Ectodermal cell (in vitro differentiated cells): ENCODE data around the gene PRLR.

Experiments
- H3K27ac ChIP-seq: 2 replicates; pipeline ENCODE4 v1.7.0; 2013; ENCODE audit warnings: mild to moderate bottlenecking, low read depth, low read length; ENCODE audit not compliant: insufficient read depth, poor library complexity, severe bottlenecking
- H3K27me3 ChIP-seq: 2 replicates; pipeline ENCODE4 v1.7.0; 2013; ENCODE audit warnings: mild to moderate bottlenecking, low read length; ENCODE audit not compliant: insufficient read depth, control insufficient read depth, poor library complexity, severe bottlenecking
- H3K36me3 ChIP-seq: one replicate; pipeline ENCODE4 v1.7.0; 2013; ENCODE audit warnings: low read length; ENCODE audit not compliant: control insufficient read depth, insufficient read depth
- H3K4me1 ChIP-seq: one replicate; pipeline ENCODE4 v1.7.0; 2013; ENCODE audit warnings: low read length; ENCODE audit not compliant: control insufficient read depth, insufficient read depth
- H3K4me3 ChIP-seq: 2 replicates; pipeline ENCODE4 v1.7.0; 2013; ENCODE audit warnings: low read depth, low read length, control low read depth; ENCODE audit not compliant: insufficient read depth
- H3K9me3 ChIP-seq: 2 replicates; pipeline ENCODE4 v1.7.0; 2013; ENCODE audit warnings: mild to moderate bottlenecking, low read length, moderate library complexity; ENCODE audit not compliant: control insufficient read depth
- WGBS, 2 experiments: methylation state at CpG; one replicate each; pipeline ENCODE4 v1.1.7; 2013; ENCODE audit warnings: missing lambda C conversion rate in 2 of 2; 5-methylcytosine and 5-hydroxymethylcytosine counted together

The PRLR gene

GRCh38 chr5:35050541-35051126 is 179.7 kb downstream of the PRLR start:
- 92 to 95% methylated on average over 3 of the region's 3 CpGs for WGBS, 2 experiments
- Histone ChIP-seq H3K9me3 (no peaks in the 10 kb centered on the region), H3K27ac (no peak overlapping the region)

GRCh38 chr5:35048910-35049309 is 181.4 kb downstream of the PRLR start:
- no peaks in the 10 kb centered on the region for H3K4me1 ChIP-seq
- H3K27ac ChIP-seq, result no peak overlapping the region
- H3K4me3 ChIP-seq, result no peak overlapping the region
- H3K36me3 ChIP-seq, result no peaks in the 10 kb centered on the region
- 90 to 92% methylated on average over 1 of the region's 1 CpG for WGBS, 2 experiments
- H3K9me3 ChIP-seq, result no peaks in the 10 kb centered on the region
- H3K27me3 ChIP-seq, result no peaks in the 10 kb centered on the region

More at GRCh38 chr5:35050541-35051126, 179.7 kb downstream of the PRLR start:
- no peaks in the 10 kb centered on the region for H3K36me3 ChIP-seq
- no peak overlapping the region for H3K4me3 ChIP-seq
- no peaks in the 10 kb centered on the region for H3K27me3 ChIP-seq
- no peaks in the 10 kb centered on the region for H3K4me1 ChIP-seq

GRCh38 chr5:35047785-35048404 is 182.4 kb downstream of the PRLR start, which contains the start of gene AGXT2:
TSS of gene AGXT2 (minus strand) at chr5:35047949. CDS start at chr5:35047892, 57 bp downstream.
- Histone ChIP-seq H3K36me3 (no peaks in the 10 kb centered on the region), H3K4me1 (no peaks in the 10 kb centered on the region), H3K4me3 (no peak within 1 kb of the TSS), H3K27me3 (no peaks in the 10 kb centered on the region), H3K9me3 (no peaks in the 10 kb centered on the region), H3K27ac (no peak within 1 kb of the TSS)
- WGBS, 2 experiments, result 92 to 93% methylated on average over 8 of the region's 8 CpGs

- Histone ChIP-seq H3K4me1 (no peaks in the 10 kb centered on the region), H3K9me3 (no peaks in the 10 kb centered on the region), H3K36me3 (no peaks in the 10 kb centered on the region), H3K4me3 (no peak overlapping the region), H3K27ac (no peak overlapping the region), H3K27me3 (no peaks in the 10 kb centered on the region)
- 85 to 96% methylated on average over 4 of the region's 4 CpGs for WGBS, 2 experiments
Observed at GRCh38 chr5:35046774-35047173, 183.5 kb downstream of the PRLR start.

- Histone ChIP-seq H3K27me3 (no peaks in the 10 kb centered on the region), H3K4me1 (no peaks in the 10 kb centered on the region)
- 82 to 86% methylated on average over 1 of the region's 1 CpG for WGBS, 2 experiments
Observed at GRCh38 chr5:35045280-35045679, 185.0 kb downstream of the PRLR start.

GRCh38 chr5:35044649-35045048 is 185.6 kb downstream of the PRLR start:
- WGBS, 2 experiments, result 81 to 83% methylated on average over 4 of the region's 4 CpGs
- Histone ChIP-seq H3K27ac (no peak overlapping the region), H3K27me3 (no peaks in the 10 kb centered on the region), H3K36me3 (no peaks in the 10 kb centered on the region), H3K9me3 (no peaks in the 10 kb centered on the region), H3K4me3 (no peak overlapping the region), H3K4me1 (no peaks in the 10 kb centered on the region)

More at GRCh38 chr5:35045280-35045679, 185.0 kb downstream of the PRLR start:
- Histone ChIP-seq H3K27ac (no peak overlapping the region), H3K4me3 (no peak overlapping the region), H3K9me3 (no peaks in the 10 kb centered on the region), H3K36me3 (no peaks in the 10 kb centered on the region)

GRCh38 chr5:35042781-35043180 is 187.5 kb downstream of the PRLR start:
- 75 to 83% methylated on average over 4 of the region's 4 CpGs for WGBS, 2 experiments
- no peak overlapping the region for H3K27ac ChIP-seq
- no peaks in the 10 kb centered on the region for H3K36me3 ChIP-seq
- no peaks in the 10 kb centered on the region for H3K9me3 ChIP-seq
- peaks cover 8% of the 10 kb centered on the region for H3K4me1 ChIP-seq
- H3K27me3 ChIP-seq, result no peaks in the 10 kb centered on the region
- H3K4me3 ChIP-seq, result no peak overlapping the region

GRCh38 chr5:35041261-35041660 is 189.0 kb downstream of the PRLR start:
- Histone ChIP-seq H3K27ac (no peak overlapping the region), H3K27me3 (no peaks in the 10 kb centered on the region)
- 68% methylated on average over 2 to 3 of the region's 3 CpGs for WGBS, 2 experiments

GRCh38 chr5:35038891-35039290 is 191.4 kb downstream of the PRLR start:
- H3K4me1 ChIP-seq, result peaks cover 8% of the 10 kb centered on the region
- no peaks in the 10 kb centered on the region for H3K36me3 ChIP-seq
- WGBS, 2 experiments, result 91 to 95% methylated on average over 2 of the region's 2 CpGs
- no peak overlapping the region for H3K4me3 ChIP-seq
- no peaks in the 10 kb centered on the region for H3K9me3 ChIP-seq
- no peak overlapping the region for H3K27ac ChIP-seq
- H3K27me3 ChIP-seq, result no peaks in the 10 kb centered on the region

More at GRCh38 chr5:35041261-35041660, 189.0 kb downstream of the PRLR start:
- H3K36me3 ChIP-seq, result no peaks in the 10 kb centered on the region
- H3K4me1 ChIP-seq, result peaks cover 8% of the 10 kb centered on the region
- H3K9me3 ChIP-seq, result no peaks in the 10 kb centered on the region
- no peak overlapping the region for H3K4me3 ChIP-seq

GRCh38 chr5:35036536-35036935 is 193.8 kb downstream of the PRLR start:
- H3K36me3 ChIP-seq, result no peaks in the 10 kb centered on the region
- no peaks in the 10 kb centered on the region for H3K27me3 ChIP-seq
- H3K9me3 ChIP-seq, result no peaks in the 10 kb centered on the region
- 91 to 92% methylated on average over 4 of the region's 4 CpGs for WGBS, 2 experiments
- H3K4me3 ChIP-seq, result no peak overlapping the region
- no peak overlapping the region for H3K27ac ChIP-seq
- peaks cover 8% of the 10 kb centered on the region for H3K4me1 ChIP-seq
